RPMI8226 (cell line): ENCODE measurements around the gene TMEM163.
"Not testable (repeated sequence)": the region's sequence is repeated elsewhere in the genome, so short reads cannot be mapped to it uniquely, and the experiment has no call there.

ENCODE experiments used
- DNase-seq: peaks from one replicate; pipeline ENCODE4 v3.0.0-alpha.2; 2015

The TMEM163 gene

GRCh38 chr2:134573085-134573370, 145.8 kb downstream of the TMEM163 start:
- no peak for DNase-seq

GRCh38 chr2:134572314-134573084, 146.3 kb downstream of the TMEM163 start:
- DNase-seq = no peak

- no peak for DNase-seq
Measured at GRCh38 chr2:134570676-134571075, 148.1 kb downstream of the TMEM163 start.

- DNase-seq = no peak
Measured at GRCh38 chr2:134568413-134568812, 150.4 kb downstream of the TMEM163 start.

- no peak for DNase-seq
Measured at GRCh38 chr2:134567666-134568065, 151.1 kb downstream of the TMEM163 start.

GRCh38 chr2:134564955-134565354, 153.8 kb downstream of the TMEM163 start:
- DNase-seq = not testable (repeated sequence)

GRCh38 chr2:134564549-134564948, 154.3 kb downstream of the TMEM163 start:
- DNase-seq = no peak

- DNase-seq = no peak
Measured at GRCh38 chr2:134558208-134558830, 160.5 kb downstream of the TMEM163 start.

- DNase-seq = no peak
Measured at GRCh38 chr2:134555411-134555810, 163.4 kb downstream of the TMEM163 start.

- no peak for DNase-seq
Measured at GRCh38 chr2:134553657-134554056, 165.1 kb downstream of the TMEM163 start.

GRCh38 chr2:134550566-134551164, 168.1 kb downstream of the TMEM163 start:
- no peak for DNase-seq

GRCh38 chr2:134549104-134549503, 169.7 kb downstream of the TMEM163 start:
- no peak for DNase-seq

GRCh38 chr2:134540990-134541389, 177.8 kb downstream of the TMEM163 start:
- DNase-seq = no peak

GRCh38 chr2:134539981-134540380, 178.8 kb downstream of the TMEM163 start:
- no peak for DNase-seq

- DNase-seq = no peak
Measured at GRCh38 chr2:134537702-134538101, 181.1 kb downstream of the TMEM163 start.

- no peak for DNase-seq
Measured at GRCh38 chr2:134537121-134537520, 181.7 kb downstream of the TMEM163 start.

- DNase-seq = no peak
Measured at GRCh38 chr2:134536296-134536695, 182.5 kb downstream of the TMEM163 start.

GRCh38 chr2:134532537-134532936, 186.3 kb downstream of the TMEM163 start:
- no peak for DNase-seq

- no peak for DNase-seq
Measured at GRCh38 chr2:134527381-134527780, 191.4 kb downstream of the TMEM163 start.

GRCh38 chr2:134522496-134523455, 196.0 kb downstream of the TMEM163 start:
- DNase-seq = no peak

- no peak for DNase-seq
Measured at GRCh38 chr2:134518101-134518500, 200.7 kb downstream of the TMEM163 start.

- no peak for DNase-seq
Measured at GRCh38 chr2:134515137-134515536, 203.7 kb downstream of the TMEM163 start.

GRCh38 chr2:134513465-134513804, 205.4 kb downstream of the TMEM163 start:
- no peak for DNase-seq
